ENCODE data around the gene RFX7. TPM values are rescaled to one million over a fixed set of nuclear protein-coding genes. Genes with fewer than 3 reads are reported as not detected.
A peak's percentile ranks its signal among the peaks of the same experiment; 100 is the strongest.

Gene RFX7
- total RNA-seq, 1 donor from 2014 or later = 7.3 TPM

DNA sequence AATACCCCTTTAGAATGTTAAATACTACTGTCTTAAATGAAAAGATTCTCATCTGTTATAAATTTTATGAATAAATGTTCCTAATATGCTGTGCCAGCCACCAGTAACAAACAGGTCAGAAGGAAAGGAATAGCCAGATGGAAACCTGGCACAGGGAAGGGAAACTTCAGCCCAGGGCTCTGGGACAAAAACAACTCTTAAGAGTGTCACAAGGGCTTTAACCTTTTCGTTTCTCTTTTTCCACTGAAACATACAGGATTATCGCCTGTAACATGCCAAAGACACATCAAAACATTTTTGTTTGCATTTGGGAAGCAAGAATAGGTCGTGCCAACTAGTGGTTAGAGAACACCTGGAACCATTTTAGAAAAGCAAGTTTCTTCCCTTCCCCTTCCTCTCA is 141.2 kb downstream of the RFX7 start:
- H3K4me3 ChIP-seq (ENCODE audit: low read length in 3 of 3) = no peak overlapping the region
- no peaks in the 10 kb centered on the region for H3K27me3 ChIP-seq (ENCODE audit: control insufficient read depth in 3 of 3, insufficient read depth in 3 of 3, low read length in 3 of 3)
- H3K27ac ChIP-seq (ENCODE audit: low read depth, low read length) = peak overlapping the region; percentile 65
- H3K4me1 ChIP-seq (ENCODE audit: control insufficient read depth in 3 of 3, insufficient read depth in 3 of 3, low read length in 3 of 3) = peaks cover 19 to 31% (median 26%) of the 10 kb centered on the region in 3 donors
- no peaks in the 10 kb centered on the region for H3K9me3 ChIP-seq (ENCODE audit: control insufficient read depth in 3 of 3, low read length in 3 of 3)
- peak overlapping the region in 2 of 3 donors; percentile 28 to 30 for H3K9ac ChIP-seq (ENCODE audit: low read depth in 1 of 3, low read length in 3 of 3)
- peaks cover under 1 to 4% (median 2%) of the 10 kb centered on the region in 3 donors for H3K36me3 ChIP-seq (ENCODE audit: control insufficient read depth in 3 of 3, insufficient read depth in 3 of 3, low read length in 3 of 3)

DNA sequence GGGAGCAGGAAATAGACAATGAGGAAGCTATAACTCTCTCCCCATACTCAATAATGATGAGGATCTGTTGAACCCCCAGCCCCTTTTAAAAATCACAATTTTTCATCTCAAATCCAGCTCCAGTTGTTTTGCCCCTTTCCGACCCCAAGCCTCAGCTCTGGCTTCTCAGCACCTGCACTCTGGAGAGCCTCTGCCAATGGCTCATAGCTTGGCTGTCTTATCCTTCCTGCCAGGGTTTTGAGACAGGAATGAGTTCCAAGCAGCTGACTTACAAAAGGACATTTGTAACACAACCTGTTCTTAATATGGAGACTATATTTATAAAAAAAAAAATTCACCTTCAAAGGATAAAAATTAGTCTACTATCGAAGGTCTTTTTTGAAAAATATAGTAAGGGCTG is 144.4 kb downstream of the RFX7 start:
- no peaks in the 10 kb centered on the region for H3K27me3 ChIP-seq (ENCODE audit: control insufficient read depth in 3 of 3, insufficient read depth in 3 of 3, low read length in 3 of 3)
- peaks cover 19 to 26% (median 26%) of the 10 kb centered on the region in 3 donors for H3K4me1 ChIP-seq (ENCODE audit: control insufficient read depth in 3 of 3, insufficient read depth in 3 of 3, low read length in 3 of 3)
- H3K27ac ChIP-seq (ENCODE audit: low read depth, low read length) = peak overlapping the region; percentile 72
- peak overlapping the region in 1 of 3 donors; percentile 5 for H3K9ac ChIP-seq (ENCODE audit: low read depth in 1 of 3, low read length in 3 of 3)
- peak overlapping the region in 1 of 3 donors; percentile 14 for H3K4me3 ChIP-seq (ENCODE audit: low read length in 3 of 3)
- peaks cover 25 to 34% (median 31%) of the 10 kb centered on the region in 3 donors for H3K36me3 ChIP-seq (ENCODE audit: control insufficient read depth in 3 of 3, insufficient read depth in 3 of 3, low read length in 3 of 3)
- no peaks in the 10 kb centered on the region for H3K9me3 ChIP-seq (ENCODE audit: control insufficient read depth in 3 of 3, low read length in 3 of 3)

DNA sequence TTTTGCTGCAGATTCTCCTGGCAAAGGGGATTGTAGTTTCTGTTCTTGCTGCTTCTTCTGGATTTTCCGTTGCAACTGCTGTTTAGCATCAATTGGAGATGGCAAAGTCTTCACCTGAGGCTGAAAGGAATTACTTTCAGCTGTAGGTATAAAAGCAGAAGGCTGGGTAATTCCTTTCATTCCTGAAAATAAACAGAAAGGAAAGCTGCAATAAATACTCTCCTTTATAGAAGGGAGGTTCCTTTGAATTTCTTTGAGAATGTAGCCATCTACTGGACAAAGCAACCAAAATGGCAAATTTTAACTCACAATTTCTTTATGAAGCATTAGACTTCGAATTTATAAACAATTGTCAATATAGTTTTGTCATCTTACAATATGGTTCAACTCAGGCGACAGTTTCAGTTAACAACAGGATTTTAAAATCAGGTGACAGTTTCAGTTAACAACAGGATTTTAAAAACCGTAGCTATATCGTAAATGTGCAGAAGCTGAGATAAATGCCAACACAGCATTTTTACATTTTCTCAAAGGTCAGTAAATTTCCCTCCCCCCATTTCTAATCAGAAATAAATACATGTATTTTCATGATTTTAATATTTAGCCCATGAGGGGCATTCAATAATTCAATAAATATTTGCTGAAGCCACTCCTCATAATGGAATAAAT is 145.3 kb downstream of the RFX7 start:
- no peaks in the 10 kb centered on the region for H3K9me3 ChIP-seq (ENCODE audit: control insufficient read depth in 3 of 3, low read length in 3 of 3)
- peaks cover 32 to 44% (median 40%) of the 10 kb centered on the region in 3 donors for H3K36me3 ChIP-seq (ENCODE audit: control insufficient read depth in 3 of 3, insufficient read depth in 3 of 3, low read length in 3 of 3)
- H3K4me3 ChIP-seq (ENCODE audit: low read length in 3 of 3) = no peak overlapping the region
- H3K4me1 ChIP-seq (ENCODE audit: control insufficient read depth in 3 of 3, insufficient read depth in 3 of 3, low read length in 3 of 3) = peaks cover 17 to 19% (median 17%) of the 10 kb centered on the region in 3 donors
- no peaks in the 10 kb centered on the region for H3K27me3 ChIP-seq (ENCODE audit: control insufficient read depth in 3 of 3, insufficient read depth in 3 of 3, low read length in 3 of 3)
- H3K9ac ChIP-seq (ENCODE audit: low read depth in 1 of 3, low read length in 3 of 3) = peak overlapping the region in 1 of 3 donors; percentile 32
- peak overlapping the region; percentile 15 for H3K27ac ChIP-seq (ENCODE audit: low read depth, low read length)

DNA sequence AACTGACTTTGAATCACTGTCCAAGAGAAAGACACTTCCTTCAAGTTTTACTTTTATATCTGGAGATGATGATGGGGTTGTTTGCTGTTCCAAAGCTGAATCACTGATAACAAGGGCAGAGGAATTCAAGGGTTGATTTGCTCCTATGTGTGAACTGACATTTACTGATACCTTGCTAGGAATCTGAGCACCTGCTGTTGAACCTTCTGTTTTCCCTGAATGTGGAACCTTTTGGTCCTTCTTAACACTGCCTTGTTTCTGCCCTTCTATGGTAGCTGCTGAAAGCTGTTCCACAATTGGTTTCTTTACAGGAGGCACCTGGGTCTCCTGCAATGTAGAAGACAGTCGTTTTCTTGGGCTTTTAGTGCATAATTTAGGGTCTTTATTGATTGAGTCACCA is 148.3 kb downstream of the RFX7 start:
- H3K9ac ChIP-seq (ENCODE audit: low read depth in 1 of 3, low read length in 3 of 3) = no peak overlapping the region
- peaks cover 11 to 15% (median 11%) of the 10 kb centered on the region in 3 donors for H3K4me1 ChIP-seq (ENCODE audit: control insufficient read depth in 3 of 3, insufficient read depth in 3 of 3, low read length in 3 of 3)
- no peak overlapping the region for H3K27ac ChIP-seq (ENCODE audit: low read depth, low read length)
- H3K27me3 ChIP-seq (ENCODE audit: control insufficient read depth in 3 of 3, insufficient read depth in 3 of 3, low read length in 3 of 3) = no peaks in the 10 kb centered on the region
- no peaks in the 10 kb centered on the region for H3K9me3 ChIP-seq (ENCODE audit: control insufficient read depth in 3 of 3, low read length in 3 of 3)
- H3K36me3 ChIP-seq (ENCODE audit: control insufficient read depth in 3 of 3, insufficient read depth in 3 of 3, low read length in 3 of 3) = peaks cover 32 to 51% (median 44%) of the 10 kb centered on the region in 3 donors
- no peak overlapping the region for H3K4me3 ChIP-seq (ENCODE audit: low read length in 3 of 3)

DNA sequence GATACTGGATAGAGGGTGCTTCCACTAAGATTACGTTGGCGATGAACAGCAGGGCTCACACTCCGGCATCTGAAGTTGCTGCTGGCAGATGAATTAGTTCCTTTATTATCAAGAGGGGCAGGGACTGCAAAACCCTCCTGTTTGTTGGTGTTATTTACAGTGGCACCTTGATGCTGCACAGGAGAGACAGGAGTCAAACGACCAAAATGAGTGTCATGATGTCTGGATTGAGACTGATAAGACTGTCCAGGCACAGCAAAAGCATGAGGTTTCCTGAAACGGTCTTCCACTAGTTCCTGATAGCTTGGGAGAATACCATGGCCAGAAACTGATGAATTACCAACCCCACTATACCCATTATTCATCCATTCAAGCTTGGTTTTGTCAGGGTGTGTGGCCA is 149.5 kb downstream of the RFX7 start:
- Histone ChIP-seq H3K27ac (ENCODE audit: low read depth, low read length) (no peak overlapping the region), H3K9ac (ENCODE audit: low read depth in 1 of 3, low read length in 3 of 3) (no peak overlapping the region), H3K9me3 (ENCODE audit: control insufficient read depth in 3 of 3, low read length in 3 of 3) (no peaks in the 10 kb centered on the region), H3K4me3 (ENCODE audit: low read length in 3 of 3) (no peak overlapping the region), H3K27me3 (ENCODE audit: control insufficient read depth in 3 of 3, insufficient read depth in 3 of 3, low read length in 3 of 3) (no peaks in the 10 kb centered on the region), H3K4me1 (ENCODE audit: control insufficient read depth in 3 of 3, insufficient read depth in 3 of 3, low read length in 3 of 3) (peaks cover 2 to 9% (median 6%) of the 10 kb centered on the region in 3 donors), H3K36me3 (ENCODE audit: control insufficient read depth in 3 of 3, insufficient read depth in 3 of 3, low read length in 3 of 3) (peaks cover 32 to 51% (median 44%) of the 10 kb centered on the region in 3 donors)

DNA sequence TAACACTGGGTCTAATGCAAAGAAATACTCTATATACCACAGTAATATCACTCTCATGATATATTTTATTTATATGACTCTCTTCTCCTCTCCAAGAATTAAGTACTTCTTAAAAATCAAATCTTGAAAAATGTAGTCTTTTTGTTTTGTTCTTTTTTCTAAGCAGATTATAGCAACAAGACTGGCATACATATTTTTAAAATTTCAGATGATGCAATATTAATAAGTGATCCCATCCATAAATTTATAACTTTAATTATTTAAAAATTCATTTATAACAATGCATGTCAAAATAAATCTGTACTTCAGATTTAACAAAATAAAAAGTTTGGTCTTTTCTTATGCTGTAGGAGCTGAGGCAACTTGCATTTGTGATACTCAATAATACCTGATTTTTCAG is 155.3 kb downstream of the RFX7 start:
- no peaks in the 10 kb centered on the region for H3K9me3 ChIP-seq (ENCODE audit: control insufficient read depth in 3 of 3, low read length in 3 of 3)
- no peak overlapping the region for H3K27ac ChIP-seq (ENCODE audit: low read depth, low read length)
- peaks cover 0 to 7% (median 5%) of the 10 kb centered on the region in 3 donors for H3K36me3 ChIP-seq (ENCODE audit: control insufficient read depth in 3 of 3, insufficient read depth in 3 of 3, low read length in 3 of 3)
- no peaks in the 10 kb centered on the region for H3K27me3 ChIP-seq (ENCODE audit: control insufficient read depth in 3 of 3, insufficient read depth in 3 of 3, low read length in 3 of 3)
- H3K4me1 ChIP-seq (ENCODE audit: control insufficient read depth in 3 of 3, insufficient read depth in 3 of 3, low read length in 3 of 3) = no peaks in the 10 kb centered on the region
- no peak overlapping the region for H3K4me3 ChIP-seq (ENCODE audit: low read length in 3 of 3)
- no peak overlapping the region for H3K9ac ChIP-seq (ENCODE audit: low read depth in 1 of 3, low read length in 3 of 3)

DNA sequence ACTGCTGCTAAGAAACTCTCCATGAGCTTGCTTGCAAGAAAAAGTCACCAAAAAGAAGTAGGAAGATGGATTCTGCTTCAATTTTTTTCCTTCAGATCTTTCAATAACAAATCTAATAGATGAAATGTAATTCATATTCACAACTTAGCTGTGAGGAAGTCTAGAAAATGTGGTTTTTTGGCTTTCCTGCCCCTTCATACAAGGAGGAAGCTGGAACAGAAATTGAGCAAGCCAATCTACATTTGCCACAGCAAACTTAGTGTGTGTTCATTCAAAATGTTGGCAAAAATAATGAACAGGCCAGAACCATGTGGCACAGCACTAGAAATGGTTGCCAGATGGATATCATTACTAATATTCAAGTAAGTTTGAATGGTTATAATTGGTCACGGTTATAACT is 157.1 kb downstream of the RFX7 start:
- Histone ChIP-seq H3K4me1 (ENCODE audit: control insufficient read depth in 3 of 3, insufficient read depth in 3 of 3, low read length in 3 of 3) (no peaks in the 10 kb centered on the region), H3K4me3 (ENCODE audit: low read length in 3 of 3) (no peak overlapping the region), H3K9me3 (ENCODE audit: control insufficient read depth in 3 of 3, low read length in 3 of 3) (no peaks in the 10 kb centered on the region), H3K9ac (ENCODE audit: low read depth in 1 of 3, low read length in 3 of 3) (no peak overlapping the region), H3K27ac (ENCODE audit: low read depth, low read length) (no peak overlapping the region), H3K36me3 (ENCODE audit: control insufficient read depth in 3 of 3, insufficient read depth in 3 of 3, low read length in 3 of 3) (peaks cover 0 to 2% (median 0%) of the 10 kb centered on the region in 3 donors), H3K27me3 (ENCODE audit: control insufficient read depth in 3 of 3, insufficient read depth in 3 of 3, low read length in 3 of 3) (no peaks in the 10 kb centered on the region)

DNA sequence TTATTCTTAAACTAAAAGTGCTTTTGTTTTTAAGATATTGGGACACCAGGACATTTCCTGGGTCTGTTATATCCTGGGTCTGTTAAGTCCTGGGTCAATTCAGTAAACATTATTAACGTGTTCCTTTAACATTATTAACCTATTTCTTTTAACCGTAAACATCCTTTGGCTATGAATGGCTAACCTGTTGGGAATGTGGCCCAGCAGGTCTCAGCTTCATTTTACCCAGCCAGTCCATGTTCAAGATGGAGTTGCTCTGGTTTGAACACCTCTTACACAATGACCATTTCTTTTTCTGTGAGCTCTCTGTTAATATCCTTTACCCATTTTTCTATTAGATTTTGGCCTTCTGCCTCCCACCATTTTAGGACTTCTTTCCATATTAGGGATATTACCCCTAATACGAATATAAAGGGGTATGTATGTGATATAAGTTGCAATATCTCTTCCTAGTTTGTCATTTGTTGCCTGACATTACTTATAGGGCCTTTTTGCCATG is 161.4 kb downstream of the RFX7 start:
- H3K4me3 ChIP-seq (ENCODE audit: low read length in 3 of 3) = no peak overlapping the region
- no peaks in the 10 kb centered on the region for H3K9me3 ChIP-seq (ENCODE audit: control insufficient read depth in 3 of 3, low read length in 3 of 3)
- H3K4me1 ChIP-seq (ENCODE audit: control insufficient read depth in 3 of 3, insufficient read depth in 3 of 3, low read length in 3 of 3) = no peaks in the 10 kb centered on the region
- H3K27ac ChIP-seq (ENCODE audit: low read depth, low read length) = no peak overlapping the region
- no peaks in the 10 kb centered on the region for H3K27me3 ChIP-seq (ENCODE audit: control insufficient read depth in 3 of 3, insufficient read depth in 3 of 3, low read length in 3 of 3)
- H3K9ac ChIP-seq (ENCODE audit: low read depth in 1 of 3, low read length in 3 of 3) = no peak overlapping the region
- H3K36me3 ChIP-seq (ENCODE audit: control insufficient read depth in 3 of 3, insufficient read depth in 3 of 3, low read length in 3 of 3) = no peaks in the 10 kb centered on the region

DNA sequence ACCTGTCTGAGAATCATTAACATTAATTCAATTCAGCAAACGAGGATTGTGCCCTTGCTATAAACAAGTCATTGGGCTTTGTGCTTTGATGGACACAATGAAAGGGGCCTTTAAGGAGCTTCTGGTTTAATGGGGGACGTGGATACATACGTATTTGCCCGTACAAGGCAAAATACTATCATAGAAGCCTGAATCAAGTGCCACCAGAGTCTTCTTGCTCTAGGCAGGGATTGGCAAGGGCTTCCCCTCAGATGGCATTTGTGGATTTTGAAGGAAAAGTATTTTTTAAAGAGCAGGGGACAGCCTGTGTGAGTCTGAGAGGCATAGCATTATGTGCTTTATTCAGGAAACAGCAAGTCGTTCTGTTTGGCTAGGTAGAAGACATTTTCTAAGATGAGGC is 166.6 kb downstream of the RFX7 start:
- Histone ChIP-seq H3K4me1 (ENCODE audit: control insufficient read depth in 3 of 3, insufficient read depth in 3 of 3, low read length in 3 of 3) (no peaks in the 10 kb centered on the region), H3K36me3 (ENCODE audit: control insufficient read depth in 3 of 3, insufficient read depth in 3 of 3, low read length in 3 of 3) (no peaks in the 10 kb centered on the region), H3K27me3 (ENCODE audit: control insufficient read depth in 3 of 3, insufficient read depth in 3 of 3, low read length in 3 of 3) (no peaks in the 10 kb centered on the region), H3K9ac (ENCODE audit: low read depth in 1 of 3, low read length in 3 of 3) (no peak overlapping the region), H3K27ac (ENCODE audit: low read depth, low read length) (no peak overlapping the region), H3K4me3 (ENCODE audit: low read length in 3 of 3) (no peak overlapping the region), H3K9me3 (ENCODE audit: control insufficient read depth in 3 of 3, low read length in 3 of 3) (no peaks in the 10 kb centered on the region)

DNA sequence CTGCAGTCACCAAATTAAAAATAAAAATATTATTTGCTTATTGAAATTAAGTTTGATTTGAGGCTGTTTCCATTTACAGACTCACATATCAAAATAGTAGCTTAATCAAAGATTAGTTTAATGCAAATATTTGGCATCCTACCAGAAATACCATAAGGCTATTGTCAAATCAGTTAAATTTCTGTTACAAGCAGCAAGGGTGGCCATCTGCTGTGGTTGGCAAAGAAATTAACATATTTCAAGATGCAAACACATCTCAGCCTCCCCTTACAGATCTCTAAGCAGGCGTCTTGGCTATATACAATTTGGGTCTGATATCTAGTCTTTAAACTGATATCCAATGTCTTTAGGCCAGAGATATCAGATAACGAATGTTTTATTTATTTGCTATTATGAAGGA is 167.0 kb downstream of the RFX7 start:
- no peaks in the 10 kb centered on the region for H3K4me1 ChIP-seq (ENCODE audit: control insufficient read depth in 3 of 3, insufficient read depth in 3 of 3, low read length in 3 of 3)
- H3K27ac ChIP-seq (ENCODE audit: low read depth, low read length) = no peak overlapping the region
- H3K4me3 ChIP-seq (ENCODE audit: low read length in 3 of 3) = no peak overlapping the region
- H3K36me3 ChIP-seq (ENCODE audit: control insufficient read depth in 3 of 3, insufficient read depth in 3 of 3, low read length in 3 of 3) = no peaks in the 10 kb centered on the region
- no peaks in the 10 kb centered on the region for H3K9me3 ChIP-seq (ENCODE audit: control insufficient read depth in 3 of 3, low read length in 3 of 3)
- H3K27me3 ChIP-seq (ENCODE audit: control insufficient read depth in 3 of 3, insufficient read depth in 3 of 3, low read length in 3 of 3) = no peaks in the 10 kb centered on the region
- no peak overlapping the region for H3K9ac ChIP-seq (ENCODE audit: low read depth in 1 of 3, low read length in 3 of 3)
